Measurements from ENCODE around the gene VPS13A.

DNA sequence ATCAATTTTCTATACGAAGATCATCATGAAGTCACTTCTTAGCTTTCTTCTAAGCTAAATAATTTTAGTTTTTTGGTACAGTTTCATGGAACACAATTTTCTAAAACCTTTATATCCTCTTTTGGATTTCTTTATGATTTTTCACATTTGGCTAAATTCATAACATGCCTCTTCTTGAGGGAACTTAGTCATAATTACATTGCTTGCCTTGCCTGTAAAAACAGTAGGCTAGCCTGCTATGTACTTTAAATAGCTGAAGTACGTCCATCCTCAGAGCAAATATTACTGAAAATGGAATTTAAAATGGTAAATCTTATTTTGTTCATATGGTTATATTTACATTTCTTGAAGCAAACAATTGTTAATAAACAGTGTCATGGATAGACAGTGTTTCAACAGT lies 225.0 kb downstream of the VPS13A start:
- TF ChIP-seq, protein P1, sequence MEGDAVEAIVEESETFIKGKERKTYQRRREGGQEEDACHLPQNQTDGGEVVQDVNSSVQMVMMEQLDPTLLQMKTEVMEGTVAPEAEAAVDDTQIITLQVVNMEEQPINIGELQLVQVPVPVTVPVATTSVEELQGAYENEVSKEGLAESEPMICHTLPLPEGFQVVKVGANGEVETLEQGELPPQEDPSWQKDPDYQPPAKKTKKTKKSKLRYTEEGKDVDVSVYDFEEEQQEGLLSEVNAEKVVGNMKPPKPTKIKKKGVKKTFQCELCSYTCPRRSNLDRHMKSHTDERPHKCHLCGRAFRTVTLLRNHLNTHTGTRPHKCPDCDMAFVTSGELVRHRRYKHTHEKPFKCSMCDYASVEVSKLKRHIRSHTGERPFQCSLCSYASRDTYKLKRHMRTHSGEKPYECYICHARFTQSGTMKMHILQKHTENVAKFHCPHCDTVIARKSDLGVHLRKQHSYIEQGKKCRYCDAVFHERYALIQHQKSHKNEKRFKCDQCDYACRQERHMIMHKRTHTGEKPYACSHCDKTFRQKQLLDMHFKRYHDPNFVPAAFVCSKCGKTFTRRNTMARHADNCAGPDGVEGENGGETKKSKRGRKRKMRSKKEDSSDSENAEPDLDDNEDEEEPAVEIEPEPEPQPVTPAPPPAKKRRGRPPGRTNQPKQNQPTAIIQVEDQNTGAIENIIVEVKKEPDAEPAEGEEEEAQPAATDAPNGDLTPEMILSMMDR (IDR thresholded peaks at IDR 0.05; ENCODE audit: poor library complexity, severe bottlenecking), result no peak
- no peak for TF ChIP-seq TAF1 (IDR thresholded peaks at IDR 0.05; ENCODE audit: low read depth)
- TF ChIP-seq MXI1 (conservative IDR thresholded peaks at IDR 0.05; ENCODE audit: poor library complexity, severe bottlenecking), result no peak
- no peak for TF ChIP-seq REST (IDR thresholded peaks at IDR 0.05; ENCODE audit: borderline replicate concordance)

Data from neural cell (in vitro differentiated cells).